Subcutaneous adipose tissue (tissue), 4 donors: ENCODE results near the gene NFKBIZ. TPM values are rescaled to one million over a fixed set of nuclear protein-coding genes. Genes with fewer than 3 reads are reported as not detected.

Experiments used
- total RNA-seq, 4 donors: library from RNA; depleted of rRNA; stranded (reverse); fragments of >200 nt; gene quantifications; one replicate each; pipeline ENCODE4 v1.1.0, GENCODE V29; 2016
- TF ChIP-seq, protein P1 (sequence below): fragments of 450-650 bp; IDR thresholded peaks from one replicate; pipeline ENCODE4 v1.5.1; 2016; ENCODE audit warnings: low read depth, mild to moderate bottlenecking, control low read depth, antibody characterized with exemption, moderate library complexity

NFKBIZ gene
- total RNA-seq, 4 donors from 2014 or later, result 19.2 to 45.8 (median 28.2) TPM

DNA sequence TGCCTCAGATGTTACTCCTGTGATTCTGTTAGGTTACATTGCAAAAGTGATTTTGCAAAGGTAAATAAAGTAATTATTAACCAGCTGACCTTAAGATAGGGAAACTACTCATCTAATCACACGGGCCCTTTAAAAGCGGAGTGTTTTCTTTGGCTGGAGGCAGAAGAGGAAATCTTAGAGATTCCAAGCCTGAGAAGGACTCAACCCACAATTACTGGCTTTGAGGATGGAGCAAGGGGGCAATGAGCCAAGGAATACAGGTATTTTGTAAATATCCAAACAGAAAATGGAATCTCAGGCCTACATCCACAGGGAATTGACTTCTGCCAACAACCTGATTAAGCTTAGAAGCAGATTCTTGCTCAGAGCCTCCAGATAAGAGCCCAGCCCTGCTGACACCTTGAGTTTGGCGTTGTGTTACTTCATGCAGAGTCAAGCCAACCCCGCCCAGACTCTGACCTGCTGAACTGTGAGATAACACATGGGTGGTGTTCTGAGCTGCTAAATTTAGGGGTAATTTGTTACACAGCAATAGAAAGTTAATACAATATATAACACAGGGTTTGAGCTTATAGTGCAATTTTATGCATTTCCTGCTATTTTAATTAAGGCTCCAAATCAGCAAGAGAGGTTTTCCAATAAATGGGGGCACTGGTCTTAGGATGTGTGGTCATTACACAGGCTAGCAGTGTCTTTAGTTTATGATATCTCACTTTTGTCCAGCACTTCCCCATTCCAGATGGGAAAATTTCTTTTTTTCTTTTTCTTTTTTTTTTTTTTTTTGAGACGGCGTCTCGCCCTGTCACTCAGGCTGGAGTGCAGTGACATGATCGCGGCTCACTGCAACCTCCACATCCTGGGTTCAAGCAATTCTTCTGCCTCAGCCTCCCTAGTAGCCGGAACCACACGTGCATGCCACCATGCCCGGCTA lies 19.5 kb downstream of the NFKBIZ start:
- TF ChIP-seq, protein P1, sequence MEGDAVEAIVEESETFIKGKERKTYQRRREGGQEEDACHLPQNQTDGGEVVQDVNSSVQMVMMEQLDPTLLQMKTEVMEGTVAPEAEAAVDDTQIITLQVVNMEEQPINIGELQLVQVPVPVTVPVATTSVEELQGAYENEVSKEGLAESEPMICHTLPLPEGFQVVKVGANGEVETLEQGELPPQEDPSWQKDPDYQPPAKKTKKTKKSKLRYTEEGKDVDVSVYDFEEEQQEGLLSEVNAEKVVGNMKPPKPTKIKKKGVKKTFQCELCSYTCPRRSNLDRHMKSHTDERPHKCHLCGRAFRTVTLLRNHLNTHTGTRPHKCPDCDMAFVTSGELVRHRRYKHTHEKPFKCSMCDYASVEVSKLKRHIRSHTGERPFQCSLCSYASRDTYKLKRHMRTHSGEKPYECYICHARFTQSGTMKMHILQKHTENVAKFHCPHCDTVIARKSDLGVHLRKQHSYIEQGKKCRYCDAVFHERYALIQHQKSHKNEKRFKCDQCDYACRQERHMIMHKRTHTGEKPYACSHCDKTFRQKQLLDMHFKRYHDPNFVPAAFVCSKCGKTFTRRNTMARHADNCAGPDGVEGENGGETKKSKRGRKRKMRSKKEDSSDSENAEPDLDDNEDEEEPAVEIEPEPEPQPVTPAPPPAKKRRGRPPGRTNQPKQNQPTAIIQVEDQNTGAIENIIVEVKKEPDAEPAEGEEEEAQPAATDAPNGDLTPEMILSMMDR, result no peak

GRCh38 chr3:101870138-101870537 lies 20.8 kb downstream of the NFKBIZ start:
- TF ChIP-seq, protein P1, result no peak

DNA sequence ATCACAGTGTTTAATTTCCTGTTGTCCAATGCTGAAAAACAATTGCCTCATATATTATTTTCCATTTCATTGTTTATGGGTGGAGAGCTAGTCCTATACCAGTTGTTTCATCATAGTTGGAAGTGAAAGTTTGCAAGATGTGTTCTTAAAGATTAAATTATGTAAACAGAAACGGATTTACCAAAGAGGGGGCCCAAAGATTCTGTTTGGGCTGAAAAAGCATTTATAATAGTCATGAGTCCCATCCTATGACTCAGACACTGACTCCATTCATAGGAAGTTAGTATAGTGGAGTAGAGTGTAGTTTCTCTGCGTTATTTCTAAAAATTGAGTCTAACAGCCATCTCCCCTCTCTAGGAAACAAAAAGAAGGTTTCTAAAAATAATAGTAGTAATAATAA lies 24.3 kb downstream of the NFKBIZ start:
- TF ChIP-seq, protein P1, result no peak

DNA sequence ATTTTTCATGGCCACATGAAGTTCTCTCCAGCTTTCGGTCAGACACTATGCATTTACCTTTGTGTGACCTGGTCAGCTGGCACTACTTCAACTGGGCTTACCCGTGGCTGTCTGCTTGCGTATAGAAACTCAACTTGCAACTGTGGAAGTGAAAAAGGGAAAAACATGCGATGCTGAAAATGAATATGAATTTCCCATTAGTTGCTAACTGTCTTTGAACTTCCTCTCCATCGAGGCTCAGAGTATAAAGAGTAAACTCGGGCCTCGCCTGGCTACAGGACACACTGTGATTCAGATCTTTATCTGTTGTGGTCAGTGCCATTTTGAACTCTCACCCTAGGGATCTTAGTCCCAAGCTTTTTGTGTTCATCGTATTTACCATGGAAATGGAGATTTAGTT lies 26.8 kb downstream of the NFKBIZ start:
- TF ChIP-seq, protein P1, result no peak

DNA sequence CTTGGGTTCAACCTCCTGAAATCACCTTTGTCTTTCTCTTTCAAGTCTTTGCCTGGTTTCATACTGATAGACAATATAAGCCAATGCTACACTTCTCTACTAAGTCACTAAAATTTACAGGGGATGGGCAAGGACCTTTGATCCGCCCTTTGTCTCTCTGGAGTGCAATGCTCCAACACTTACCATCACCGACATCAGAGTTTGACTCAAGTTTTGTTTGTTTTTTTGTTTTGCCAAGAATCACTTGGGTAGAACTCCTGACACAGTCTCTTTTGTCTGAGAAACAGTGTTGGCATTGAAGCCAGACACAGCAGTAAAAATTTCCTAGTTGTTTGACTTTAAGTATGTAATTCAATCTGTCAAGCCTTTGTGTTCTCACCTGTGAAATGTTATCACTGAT lies 29.3 kb downstream of the NFKBIZ start:
- TF ChIP-seq, protein P1, result no peak

- TF ChIP-seq, protein P1, result no peak
Observed at GRCh38 chr3:101879102-101879501, 29.8 kb downstream of the NFKBIZ start.

DNA sequence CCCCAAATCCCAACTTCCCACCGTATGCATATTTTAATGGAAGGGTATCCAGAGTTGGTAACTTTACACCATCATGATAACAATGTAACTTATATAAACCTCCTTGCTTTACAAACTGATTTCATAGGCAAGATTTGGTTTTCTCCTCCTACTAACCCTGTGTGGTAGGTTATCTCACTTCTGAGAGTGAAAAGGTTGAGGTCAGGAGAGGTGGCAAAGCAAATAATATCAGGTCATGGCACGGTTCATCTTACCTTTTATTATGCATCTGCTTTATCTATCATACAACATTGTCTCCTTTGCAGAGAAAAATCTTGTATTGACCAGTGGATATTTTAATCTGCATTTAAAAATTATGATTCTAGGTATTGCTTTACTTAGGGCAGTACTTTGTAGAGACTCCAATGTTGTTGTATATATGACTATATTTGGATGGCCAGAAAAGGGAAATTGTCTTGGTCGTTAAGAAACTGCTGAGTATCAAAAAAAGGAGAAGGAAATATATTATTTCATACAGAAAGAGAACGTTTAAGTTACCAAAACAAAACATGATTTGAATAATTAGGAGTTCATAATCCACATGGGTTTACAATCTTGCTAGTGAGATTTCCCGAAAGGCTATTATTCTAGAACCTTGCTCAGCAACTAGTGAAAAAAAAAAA lies 30.4 kb downstream of the NFKBIZ start:
- TF ChIP-seq, protein P1, result no peak
